H1 (cell line): Measurements from ENCODE around the gene ITFG2. TPM values are rescaled to one million over a fixed set of nuclear protein-coding genes. Genes with fewer than 3 reads are reported as not detected.

Experiments used
- CTCF ChIA-PET: fragments of 300-600 bp; sonication (Branson Sonifier 250); formaldehyde crosslinking; loops from one replicate; lab custom pipeline; 2021; ENCODE audit not compliant: partially characterized antibody; lab: Charles Lee
- POLR2A ChIA-PET: fragments of 300-600 bp; sonication (Branson Sonifier 250); formaldehyde crosslinking; loops from one replicate; lab custom pipeline; 2021; ENCODE audit warnings: inconsistent platforms; ENCODE audit not compliant: partially characterized antibody; lab: Charles Lee
- DNase-seq, 2 experiments: peaks; one replicate each; pipeline versions ENCODE4 v3.0.0 to v3.0.0-alpha.2; 2010 to 2022; ENCODE audit warnings: low spot score in 2 of 2, low read depth in 1 of 2, mixed read lengths in 1 of 2
- FAIRE-seq: peaks from 2 replicates; lab custom pipeline; 2011; peaks lifted over from hg19 to GRCh38; lab: Jason Lieb, UNC
- H2AFZ ChIP-seq: 2 replicates; pipeline ENCODE4 v1.8.1; 2012; ENCODE audit warnings: low read length, inconsistent platforms
- H2AK5ac ChIP-seq: 2 replicates; pipeline ENCODE4 v1.6.1; 2013; ENCODE audit warnings: low read depth, low read length
- H2BK120ac ChIP-seq: replicated peaks from 2 replicates; pipeline ENCODE3; 2013; ENCODE audit warnings: low read depth, low read length, inconsistent platforms
- H2BK12ac ChIP-seq: 2 replicates; pipeline ENCODE4 v1.6.1; 2013; ENCODE audit warnings: low read depth, low read length
- H2BK15ac ChIP-seq: 2 replicates; pipeline ENCODE4 v1.6.1; 2013; ENCODE audit warnings: low read length
- H2BK20ac ChIP-seq: 2 replicates; pipeline ENCODE4 v1.6.1; 2013; ENCODE audit warnings: low read length
- H2BK5ac ChIP-seq: 2 replicates; pipeline ENCODE4 v1.6.1; 2013; ENCODE audit warnings: low read depth, low read length
- H3K14ac ChIP-seq: 2 replicates; pipeline ENCODE4 v1.6.1; 2013; ENCODE audit warnings: inconsistent platforms; ENCODE audit not compliant: insufficient read length
- H3K18ac ChIP-seq: 2 replicates; pipeline ENCODE4 v1.6.1; 2013; ENCODE audit warnings: low read length; ENCODE audit errors: extremely low read depth
- H3K23ac ChIP-seq: 2 replicates; pipeline ENCODE4 v1.6.1; 2013; ENCODE audit warnings: inconsistent platforms; ENCODE audit not compliant: insufficient read length
- H3K23me2 ChIP-seq: 2 replicates; pipeline ENCODE4 v1.6.1; 2013; ENCODE audit warnings: low read depth, low read length
- H3K27ac ChIP-seq: 2 replicates; pipeline ENCODE4 v1.6.1; 2011; ENCODE audit warnings: low read depth, low read length, inconsistent platforms
- H3K27me3 ChIP-seq, 4 experiments: replicated peaks in 1 of 4; 1 replicate in 1 of 4; 2 replicates in 3 of 4; pipeline versions ENCODE4 v1.6.1 to v1.8.1; 2011 to 2013; ENCODE audit warnings: low read length in 3 of 4, mild to moderate bottlenecking in 3 of 4, inconsistent platforms in 2 of 4, mixed read lengths in 2 of 4, moderate library complexity in 1 of 4; ENCODE audit not compliant: control insufficient read depth in 3 of 4, insufficient read depth in 3 of 4; ENCODE audit errors: extremely low read depth in 1 of 4
- H3K36me3 ChIP-seq, 4 experiments: 2 replicates each; pipeline versions ENCODE4 v1.6.1 to v1.8.1; 2011 to 2013; ENCODE audit warnings: mild to moderate bottlenecking in 4 of 4, low read length in 3 of 4, moderate library complexity in 2 of 4, control low read depth in 1 of 4, inconsistent platforms in 1 of 4; ENCODE audit not compliant: insufficient read depth in 4 of 4, control insufficient read depth in 2 of 4
- H3K4ac ChIP-seq: replicated peaks from 2 replicates; pipeline ENCODE3; 2013; ENCODE audit warnings: low read length, low read depth, mixed read lengths, inconsistent platforms; ENCODE audit not compliant: insufficient read length
- H3K4me1 ChIP-seq, 4 experiments: replicated peaks in 1 of 4; 1 replicate in 1 of 4; 2 replicates in 3 of 4; pipeline versions ENCODE4 v1.6.1 to v1.8.1; 2011 to 2013; ENCODE audit warnings: low read length in 3 of 4, inconsistent platforms in 2 of 4, mixed read lengths in 1 of 4; ENCODE audit not compliant: insufficient read depth in 4 of 4, control insufficient read depth in 3 of 4
- H3K4me2 ChIP-seq, 2 experiments: 2 replicates each; pipeline versions ENCODE4 v1.6.1 to v1.8.1; 2011 to 2013; ENCODE audit warnings: low read depth in 2 of 2, low read length in 2 of 2, control low read depth in 1 of 2, inconsistent platforms in 1 of 2, mild to moderate bottlenecking in 1 of 2; ENCODE audit not compliant: insufficient read depth in 1 of 2
- H3K4me3 ChIP-seq, 4 experiments: fragments of 200-600, 300-600 bp in 1 of 4; sonication (generic), shearing (Covaris generic), sonication (Bioruptor Twin) in 1 of 4; 2 replicates each; pipeline versions ENCODE4 v1.5.1 to v1.8.1; 2011 to 2016; ENCODE audit warnings: low read length in 4 of 4, low read depth in 3 of 4, control low read depth in 2 of 4, inconsistent platforms in 2 of 4, mild to moderate bottlenecking in 2 of 4, mixed read lengths in 1 of 4, moderate library complexity in 1 of 4; ENCODE audit not compliant: insufficient read depth in 2 of 4; ENCODE audit errors: extremely low read depth in 1 of 4
- H3K56ac ChIP-seq: replicated peaks from 2 replicates; pipeline ENCODE3; 2013; ENCODE audit warnings: low read depth, mild to moderate bottlenecking, mixed read lengths, low read length, inconsistent platforms; ENCODE audit not compliant: insufficient read length
- H3K79me1 ChIP-seq: 2 replicates; pipeline ENCODE4 v1.6.1; 2013; ENCODE audit warnings: low read depth, low read length, control low read depth
- H3K79me2 ChIP-seq, 2 experiments: 2 replicates each; pipeline versions ENCODE4 v1.6.1 to v1.8.1; 2012 to 2013; ENCODE audit warnings: low read length in 2 of 2, mild to moderate bottlenecking in 2 of 2, inconsistent platforms in 1 of 2; ENCODE audit not compliant: insufficient read depth in 2 of 2, control insufficient read depth in 1 of 2
- H3K9ac ChIP-seq, 4 experiments: replicated peaks in 1 of 4; 1 replicate in 1 of 4; 2 replicates in 3 of 4; pipeline versions ENCODE4 v1.6.1 to v1.8.1; 2011 to 2013; ENCODE audit warnings: low read depth in 3 of 4, low read length in 3 of 4, control low read depth in 2 of 4, mild to moderate bottlenecking in 2 of 4, moderate library complexity in 2 of 4, inconsistent platforms in 1 of 4; ENCODE audit errors: extremely low read depth in 1 of 4
- H3K9me3 ChIP-seq, 2 experiments: 2 replicates each; pipeline versions ENCODE4 v1.6.1 to v1.8.1; 2012 to 2013; ENCODE audit warnings: mild to moderate bottlenecking in 2 of 2, moderate library complexity in 2 of 2, control low read depth in 1 of 2, inconsistent platforms in 1 of 2, low read depth in 1 of 2, low read length in 1 of 2, mixed read lengths in 1 of 2; ENCODE audit not compliant: insufficient read depth in 2 of 2
- H4K20me1 ChIP-seq, 2 experiments: replicated peaks in 1 of 2; 2 replicates each; pipeline versions ENCODE3 to v1.8.1; 2011 to 2013; ENCODE audit warnings: inconsistent platforms in 2 of 2, low read length in 2 of 2, mild to moderate bottlenecking in 1 of 2; ENCODE audit not compliant: insufficient read depth in 2 of 2, control insufficient read depth in 1 of 2
- H4K5ac ChIP-seq: 2 replicates; pipeline ENCODE4 v1.6.1; 2013; ENCODE audit warnings: low read length, low read depth, mixed read lengths, inconsistent platforms; ENCODE audit not compliant: insufficient read length
- H4K8ac ChIP-seq: 2 replicates; pipeline ENCODE4 v1.8.0; 2013; ENCODE audit warnings: mild to moderate bottlenecking, moderate library complexity, low read length, inconsistent platforms; ENCODE audit not compliant: insufficient read depth; ENCODE audit errors: extremely low read depth
- H4K91ac ChIP-seq: replicated peaks from 2 replicates; pipeline ENCODE3; 2013; ENCODE audit warnings: low read length, mixed read lengths, inconsistent platforms; ENCODE audit not compliant: insufficient read length
- POLR2A ChIP-seq, 2 experiments: IDR thresholded peaks; 1 replicate in 1 of 2; 2 replicates in 1 of 2; pipeline ENCODE4 v1.6.1; 2011; ENCODE audit warnings: low read depth in 2 of 2, low read length in 2 of 2, mild to moderate bottlenecking in 2 of 2; ENCODE audit errors: control extremely low read depth in 1 of 2
- RXRA ChIP-seq: IDR thresholded peaks from 2 replicates; pipeline ENCODE4 v1.6.1; 2011; ENCODE audit warnings: low read depth, mild to moderate bottlenecking, low read length, moderate library complexity; ENCODE audit not compliant: insufficient read depth
- SP2 ChIP-seq: IDR thresholded peaks from 2 replicates; pipeline ENCODE4 v1.6.1; 2012; ENCODE audit warnings: mild to moderate bottlenecking, low read length, inconsistent platforms
- SP4 ChIP-seq: IDR thresholded peaks from 2 replicates; pipeline ENCODE4 v1.6.1; 2012; ENCODE audit warnings: low read length, inconsistent platforms
- ZNF274 ChIP-seq: IDR thresholded peaks from 2 replicates; pipeline ENCODE4 v1.7.0; 2012; ENCODE audit warnings: low read length, borderline replicate concordance; ENCODE audit errors: extremely low read depth
- polyA plus RNA-seq, 7 experiments: library from polyadenylated mRNA; depleted of rRNA in 3 of 7; stranded (reverse) in 5 of 7; unstranded in 2 of 7; fragments of >200 nt in 5 of 7; fragments of 200-250 nt in 2 of 7; gene quantifications; 1 replicate in 5 of 7; 2 replicates in 1 of 7; 4 replicates in 1 of 7; pipeline versions ENCODE4 v1.2.1 to v1.2.3, GENCODE V29; 2011 to 2013; ENCODE audit warnings: missing spikeins in 2 of 7, mixed read lengths in 2 of 7
- total RNA-seq: library from RNA; stranded (reverse); fragmentation: NEBNext Ultra II Directional; extraction: Animal tissue kit (Norgen Biotek cat#: 25700); gene quantifications from 2 replicates; pipeline ENCODE4 v1.2.1, GENCODE V29; 2021
- TF ChIP-seq, protein P1 (sequence below): IDR thresholded peaks from 2 replicates; pipeline ENCODE4 v1.6.1; 2012; ENCODE audit warnings: inconsistent platforms
- TF ChIP-seq, protein P2 (sequence below): IDR thresholded peaks from 2 replicates; pipeline ENCODE4 v1.6.1; 2012; ENCODE audit warnings: inconsistent platforms

ITFG2 gene
- total and polyA plus RNA-seq, 2 of the 8 experiments (the other 6 are each of a cell fraction or from before 2014, with no cell fraction given) = 15.0 to 22.9 TPM

DNA sequence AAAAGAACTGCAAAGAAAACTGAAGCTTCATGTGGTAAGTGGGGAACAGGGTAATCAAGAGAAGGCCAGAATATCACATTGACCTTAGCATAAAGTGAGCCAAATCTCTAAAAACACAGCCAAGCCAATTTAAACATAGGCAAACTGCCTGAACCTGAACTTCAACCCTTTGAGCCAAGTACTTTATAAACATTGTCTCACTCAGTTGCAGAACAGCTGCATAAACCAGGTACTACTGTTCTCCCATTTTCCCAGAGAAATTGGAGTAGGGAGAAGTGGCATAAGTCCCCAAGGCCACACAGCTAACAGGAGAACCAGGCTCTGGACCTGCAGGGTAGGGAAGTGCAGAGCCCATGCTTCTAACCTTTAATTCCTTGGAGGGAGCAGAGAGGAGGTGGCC lies 48.1 kb upstream of the ITFG2 start:
- DNase-seq (no peak), FAIRE-seq (no peak)
- Histone ChIP-seq H2BK120ac (no peak overlapping the region), H3K18ac (no peak overlapping the region), H2BK12ac (no peak overlapping the region), H3K79me2 (no peaks in the 10 kb centered on the region), H4K20me1 (peaks cover 0 to 3% of the 10 kb centered on the region in 2 experiments), H3K4me1 (no peaks in the 10 kb centered on the region; a peak in 2 of 7 replicates), H4K8ac (no peak overlapping the region), H2BK20ac (no peak overlapping the region), H2AK5ac (no peak overlapping the region), H2AFZ (no peak overlapping the region), H3K79me1 (no peaks in the 10 kb centered on the region), H3K27me3 (peaks cover 0 to 1% (median 0%) of the 10 kb centered on the region in 4 experiments; a peak in 1 of 7 replicates), H3K4ac (no peak overlapping the region), H3K27ac (no peak overlapping the region), H3K56ac (no peak overlapping the region), H3K23me2 (no peaks in the 10 kb centered on the region; the same call in 1 of the 2 replicates), H4K91ac (no peak overlapping the region), H2BK5ac (no peak overlapping the region), H3K9me3 (no peaks in the 10 kb centered on the region), H3K14ac (no peak overlapping the region), H3K23ac (no peak overlapping the region), H2BK15ac (no peak overlapping the region), H4K5ac (no peak overlapping the region), H3K4me3 (no peak overlapping the region), H3K9ac (no peak overlapping the region), H3K4me2 (no peak overlapping the region), H3K36me3 (no peaks in the 10 kb centered on the region)
- ChIA-PET CTCF (interaction anchor here (0.6 to 2.7 kb wide), 7 partner anchors 9 to 187 kb away, joined by 3 to 19 read pairs (median 5); no protein-coding TSS in a partner anchor), POLR2A (interaction anchor here (1.2 to 1.3 kb wide), 2 partner anchors 12 to 13 kb away, joined by 3 to 5 read pairs; no protein-coding TSS in a partner anchor)
- TF ChIP-seq SP4 = no peak
- TF ChIP-seq POLR2A (IDR thresholded peaks at IDR 0.05; ENCODE audit: control extremely low read depth in 1 of 2, low read depth in 2 of 2, low read length in 2 of 2) = no peak
- no peak for TF ChIP-seq ZNF274
- no peak for TF ChIP-seq RXRA
- TF ChIP-seq, protein P1, sequence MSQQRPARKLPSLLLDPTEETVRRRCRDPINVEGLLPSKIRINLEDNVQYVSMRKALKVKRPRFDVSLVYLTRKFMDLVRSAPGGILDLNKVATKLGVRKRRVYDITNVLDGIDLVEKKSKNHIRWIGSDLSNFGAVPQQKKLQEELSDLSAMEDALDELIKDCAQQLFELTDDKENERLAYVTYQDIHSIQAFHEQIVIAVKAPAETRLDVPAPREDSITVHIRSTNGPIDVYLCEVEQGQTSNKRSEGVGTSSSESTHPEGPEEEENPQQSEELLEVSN = no peak
- TF ChIP-seq, protein P2, sequence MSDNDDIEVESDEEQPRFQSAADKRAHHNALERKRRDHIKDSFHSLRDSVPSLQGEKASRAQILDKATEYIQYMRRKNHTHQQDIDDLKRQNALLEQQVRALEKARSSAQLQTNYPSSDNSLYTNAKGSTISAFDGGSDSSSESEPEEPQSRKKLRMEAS = no peak
- TF ChIP-seq SP2 = no peak
